Lung (tissue), 12 donors: Measurements from ENCODE around the gene GNG7. TPM values are rescaled to one million over a fixed set of nuclear protein-coding genes. Genes with fewer than 3 reads are reported as not detected.
"Not testable (repeated sequence)": the region's sequence is repeated elsewhere in the genome, so short reads cannot be mapped to it uniquely, and the experiment has no call there.

Source experiments
- ATAC-seq: fragments of 200-7000 bp; cut with Tn5 transposase; one replicate; pipeline ENCODE4 v1.9.1; 2020; ENCODE audit warnings: moderate number of reproducible peaks; ENCODE audit not compliant: insufficient read depth, low FRiP score
- DNase-seq, 3 donors: peaks; one replicate each; pipeline ENCODE4 v3.0.0-alpha.2; 2013 to 2017
- H3K27ac ChIP-seq, 2 donors: one replicate each; pipeline ENCODE4 v1.5.1; 2013; ENCODE audit warnings: mild to moderate bottlenecking in 2 of 2, moderate library complexity in 2 of 2, control low read depth in 1 of 2, inconsistent platforms in 1 of 2, low read depth in 1 of 2, low read length in 1 of 2
- H3K27me3 ChIP-seq, 3 donors: one replicate each; pipeline ENCODE4 v1.5.1; 2013; ENCODE audit warnings: low read length in 2 of 3; ENCODE audit not compliant: control insufficient read depth in 3 of 3, insufficient read depth in 3 of 3
- H3K36me3 ChIP-seq, 4 donors: one replicate each; pipeline ENCODE4 v1.5.1; 2013; ENCODE audit warnings: low read length in 4 of 4, mild to moderate bottlenecking in 1 of 4, moderate library complexity in 1 of 4; ENCODE audit not compliant: control insufficient read depth in 4 of 4, insufficient read depth in 4 of 4
- H3K4me1 ChIP-seq, 5 donors: one replicate each; pipeline ENCODE4 v1.5.1; 2013; ENCODE audit warnings: low read length in 5 of 5, mild to moderate bottlenecking in 2 of 5, moderate library complexity in 1 of 5; ENCODE audit not compliant: control insufficient read depth in 5 of 5, insufficient read depth in 5 of 5
- H3K4me3 ChIP-seq: one replicate; pipeline ENCODE4 v1.5.1; 2013; ENCODE audit warnings: mild to moderate bottlenecking, control low read depth, moderate library complexity
- H3K9ac ChIP-seq, 2 donors: one replicate each; pipeline ENCODE4 v1.5.1; 2013; ENCODE audit warnings: low read length in 2 of 2, control low read depth in 1 of 2; ENCODE audit not compliant: insufficient read depth in 1 of 2
- H3K9me3 ChIP-seq, 4 donors: one replicate each; pipeline ENCODE4 v1.5.1; 2013; ENCODE audit warnings: low read length in 3 of 4, mild to moderate bottlenecking in 1 of 4, moderate library complexity in 1 of 4; ENCODE audit not compliant: control insufficient read depth in 4 of 4, insufficient read depth in 3 of 4
- CTCF ChIP-seq: IDR thresholded peaks from 2 replicates; pipeline ENCODE4 v1.5.1; 2012; ENCODE audit warnings: mild to moderate bottlenecking; ENCODE audit errors: control extremely low read depth, extremely low read depth
- WGBS, 2 donors: extraction: QIAGEN DNeasy Blood & Tissue Kit; methylation state at CpG; one replicate each; pipeline ENCODE4 v1.1.7; 2013; 5-methylcytosine and 5-hydroxymethylcytosine counted together
- polyA plus RNA-seq, 2 donors: library from polyadenylated mRNA; stranded (reverse); fragments of 200-250 nt; gene quantifications; one replicate each; pipeline ENCODE4 v1.2.1, GENCODE V29; 2013
- total RNA-seq, 2 donors: library from RNA; depleted of rRNA in 1 of 2; stranded (reverse); fragments of >200 nt in 1 of 2; gene quantifications; one replicate each; pipeline ENCODE4 v1.2.1, GENCODE V29; 2014 to 2021
- donor health status: control.
- donor health status: control.
- donor health status: Bipolar disorder and iron deficiency.
- donor health status: healthy.
- donor health status: DM: yes; HTN: yes; CAD: no.

Gene GNG7
- total and polyA plus RNA-seq, 4 donors, result 1.6 to 4.5 (median 2.8) TPM

GRCh38 chr19:2567580-2567979 is 134.9 kb downstream of the GNG7 start:
- no peak for ATAC-seq
- WGBS, 2 donors, result 30 to 44% methylated on average over 17 of the region's 17 CpGs
- TF ChIP-seq CTCF, result no peak

DNA sequence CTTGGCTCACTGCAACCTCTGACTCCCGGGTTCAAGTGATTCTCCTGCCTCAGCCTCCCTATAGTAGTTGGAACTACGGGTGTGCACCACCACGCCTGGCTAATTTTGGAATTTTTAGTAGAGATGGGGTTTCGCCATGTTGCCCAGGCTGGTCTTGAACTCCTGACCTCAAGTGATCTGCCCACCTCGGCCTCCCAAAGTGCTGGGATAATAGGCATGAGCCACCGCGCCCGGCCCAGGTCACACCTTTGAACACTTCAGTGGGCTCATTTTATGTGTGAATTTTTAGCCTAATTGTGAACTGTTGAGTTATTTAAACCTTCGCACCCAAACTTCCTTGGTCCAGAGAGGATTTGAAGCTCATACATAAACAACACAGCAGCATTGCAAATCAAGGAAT is 138.9 kb downstream of the GNG7 start:
- not testable (repeated sequence) for H3K27ac ChIP-seq, H3K4me3 ChIP-seq, H3K9me3 ChIP-seq, H3K4me1 ChIP-seq, ATAC-seq, H3K9ac ChIP-seq, H3K36me3 ChIP-seq, DNase-seq, H3K27me3 ChIP-seq
- 90 to 93% methylated on average over 9 of the region's 9 CpGs for WGBS, 2 donors

More at GRCh38 chr19:2567580-2567979, 134.9 kb downstream of the GNG7 start:
- Histone ChIP-seq H3K4me3 (no peak overlapping the region), H3K4me1 (peaks cover 0 to 9% (median 0%) of the 10 kb centered on the region in 5 donors), H3K27me3 (no peaks in the 10 kb centered on the region), H3K9me3 (peaks cover 0 to 6% (median 0%) of the 10 kb centered on the region in 4 donors), H3K27ac (peak overlapping the region in 1 of 2 donors; percentile 35), H3K9ac (no peak overlapping the region), H3K36me3 (no peaks in the 10 kb centered on the region)
- peak in 1 of 3 donors; percentile 20 for DNase-seq

- 29 to 56% methylated on average over 14 of the region's 14 CpGs for WGBS, 2 donors
- no peak overlapping the region for H3K9ac ChIP-seq
- ATAC-seq (no peak), DNase-seq (no peak)
- no peak overlapping the region for H3K4me3 ChIP-seq
- no peak overlapping the region for H3K27ac ChIP-seq
- TF ChIP-seq CTCF, result no peak
- H3K36me3 ChIP-seq, result no peaks in the 10 kb centered on the region
- H3K4me1 ChIP-seq, result peaks cover 0 to 2% (median 0%) of the 10 kb centered on the region in 5 donors
- H3K9me3 ChIP-seq, result no peaks in the 10 kb centered on the region
- H3K27me3 ChIP-seq, result no peaks in the 10 kb centered on the region
Measured at GRCh38 chr19:2561895-2562294, 140.6 kb downstream of the GNG7 start.

GRCh38 chr19:2561221-2561620 is 141.3 kb downstream of the GNG7 start:
- no peak for TF ChIP-seq CTCF

More at GRCh38 chr19:2561221-2561620, 141.3 kb downstream of the GNG7 start:
- H3K4me1 ChIP-seq, result peaks cover 0 to 3% (median 0%) of the 10 kb centered on the region in 5 donors
- no peak overlapping the region for H3K9ac ChIP-seq
- no peak overlapping the region for H3K27ac ChIP-seq
- 90 to 95% methylated on average over 5 of the region's 5 CpGs for WGBS, 2 donors
- H3K4me3 ChIP-seq, result no peak overlapping the region
- no peaks in the 10 kb centered on the region for H3K9me3 ChIP-seq
- no peaks in the 10 kb centered on the region for H3K27me3 ChIP-seq
- no peak for DNase-seq
- no peaks in the 10 kb centered on the region for H3K36me3 ChIP-seq
- no peak for ATAC-seq
